Karpas-422 (cell line): Measurements from ENCODE around the gene NR4A2. TPM values are rescaled to one million over a fixed set of nuclear protein-coding genes. Genes with fewer than 3 reads are reported as not detected.

Experiments used
- DNase-seq: peaks from one replicate; pipeline ENCODE4 v3.0.0-alpha.2; 2015
- H2AFZ ChIP-seq: fragments of 200-600 bp; sonication (generic); 2 replicates; pipeline ENCODE4 v1.6.1; 2014; ENCODE audit warnings: antibody characterized with exemption, low read length, mixed read lengths
- H3K27ac ChIP-seq: fragments of 200-600 bp; sonication (generic); 2 replicates; pipeline ENCODE4 v1.5.1; 2014; ENCODE audit warnings: mild to moderate bottlenecking, low read length, moderate library complexity
- H3K27me3 ChIP-seq: fragments of 200-600 bp; sonication (generic); 2 replicates; pipeline ENCODE4 v1.6.1; 2014; ENCODE audit warnings: low read length, mixed read lengths
- H3K36me3 ChIP-seq: fragments of 200-600 bp; sonication (generic); 2 replicates; pipeline ENCODE4 v1.6.1; 2014; ENCODE audit warnings: low read length, mixed read lengths; ENCODE audit not compliant: insufficient read depth
- H3K4me1 ChIP-seq: fragments of 200-600 bp; sonication (generic); 2 replicates; pipeline ENCODE4 v1.6.1; 2014; ENCODE audit warnings: mild to moderate bottlenecking, low read length, mixed read lengths
- H3K4me2 ChIP-seq: fragments of 200-600 bp; sonication (generic); 2 replicates; pipeline ENCODE4 v1.6.1; 2014; ENCODE audit warnings: low read length, low read depth, mild to moderate bottlenecking; ENCODE audit not compliant: poor library complexity, severe bottlenecking
- H3K4me3 ChIP-seq: fragments of 200-600 bp; sonication (generic); 2 replicates; pipeline ENCODE4 v1.5.1; 2014; ENCODE audit warnings: mild to moderate bottlenecking, antibody characterized with exemption, low read length, mixed read lengths
- H3K79me2 ChIP-seq: fragments of 200-600 bp; sonication (generic); 2 replicates; pipeline ENCODE4 v1.6.1; 2014; ENCODE audit warnings: mild to moderate bottlenecking, low read length, mixed read lengths
- H3K9ac ChIP-seq: fragments of 200-600 bp; sonication (generic); 2 replicates; pipeline ENCODE4 v1.6.0; 2014; ENCODE audit warnings: low read length
- H3K9me2 ChIP-seq: fragments of 200-600 bp; sonication (generic), shearing (Covaris generic); replicated peaks from 2 replicates; pipeline ENCODE4 v1.6.0; 2014; ENCODE audit warnings: mild to moderate bottlenecking, low read length, moderate library complexity; ENCODE audit not compliant: insufficient read depth
- H3K9me3 ChIP-seq: fragments of 300-700, 200-600 bp; sonication (generic); 2 replicates; pipeline ENCODE4 v1.6.1; 2014; ENCODE audit warnings: low read length, mixed read lengths
- H4K20me1 ChIP-seq: fragments of 200-600 bp; sonication (generic); 2 replicates; pipeline ENCODE4 v1.6.1; 2014; ENCODE audit warnings: mild to moderate bottlenecking, antibody characterized with exemption, low read length, low read depth; ENCODE audit not compliant: insufficient read depth
- total RNA-seq: library from RNA; depleted of rRNA; stranded (reverse); fragments of >200 nt; shearing (Covaris generic); gene quantifications from 2 replicates; pipeline ENCODE4 v1.2.3, GENCODE V29; 2014; ENCODE audit warnings: low replicate concordance

NR4A2 gene
- total RNA-seq, 1 experiment from 2014 or later, result not detected

- peak overlapping the region; percentile 54; the same call in 1 of the 2 replicates for H2AFZ ChIP-seq
- H4K20me1 ChIP-seq, result no peaks in the 10 kb centered on the region
- H3K79me2 ChIP-seq, result no peaks in the 10 kb centered on the region
- H3K4me3 ChIP-seq, result peak overlapping the region; percentile 66
- peaks cover 16% of the 10 kb centered on the region for H3K4me1 ChIP-seq
- H3K9ac ChIP-seq, result peak overlapping the region; percentile 62
- DNase-seq, result no peak
- H3K4me2 ChIP-seq, result peak overlapping the region; percentile 78
- H3K36me3 ChIP-seq, result no peaks in the 10 kb centered on the region
- H3K27ac ChIP-seq, result no peak overlapping the region
- no peaks in the 10 kb centered on the region for H3K27me3 ChIP-seq
- H3K9me2 ChIP-seq, result no peaks in the 10 kb centered on the region
- H3K9me3 ChIP-seq, result no peaks in the 10 kb centered on the region
Measured at GRCh38 chr2:156334496-156335478, 2.3 kb upstream of the NR4A2 start.

- H2AFZ ChIP-seq, result peak overlapping the region; percentile 78; the same call in 1 of the 2 replicates
- peak overlapping the region; percentile 66 for H3K4me3 ChIP-seq
Measured at GRCh38 chr2:156333951-156334495, 1.5 kb upstream of the NR4A2 start.

GRCh38 chr2:156333274-156333950 is 891 bp upstream of the NR4A2 start:
- H3K9ac ChIP-seq, result peak overlapping the region; percentile 62
- H3K36me3 ChIP-seq, result no peaks in the 10 kb centered on the region
- DNase-seq, result no peak
- no peaks in the 10 kb centered on the region for H3K79me2 ChIP-seq
- H3K4me1 ChIP-seq, result peaks cover 16% of the 10 kb centered on the region
- H2AFZ ChIP-seq, result no peak overlapping the region
- no peaks in the 10 kb centered on the region for H4K20me1 ChIP-seq
- no peaks in the 10 kb centered on the region for H3K9me2 ChIP-seq
- no peaks in the 10 kb centered on the region for H3K27me3 ChIP-seq
- H3K4me3 ChIP-seq, result peak overlapping the region; percentile 66
- no peaks in the 10 kb centered on the region for H3K9me3 ChIP-seq
- H3K27ac ChIP-seq, result no peak overlapping the region
- H3K4me2 ChIP-seq, result peak overlapping the region; percentile 78

More at GRCh38 chr2:156333951-156334495, 1.5 kb upstream of the NR4A2 start:
- Histone ChIP-seq H3K36me3 (no peaks in the 10 kb centered on the region), H3K27ac (no peak overlapping the region), H3K9ac (peak overlapping the region; percentile 62), H3K4me1 (peaks cover 16% of the 10 kb centered on the region), H3K9me3 (no peaks in the 10 kb centered on the region), H4K20me1 (no peaks in the 10 kb centered on the region), H3K4me2 (peak overlapping the region; percentile 78), H3K27me3 (no peaks in the 10 kb centered on the region), H3K9me2 (no peaks in the 10 kb centered on the region), H3K79me2 (no peaks in the 10 kb centered on the region)
- DNase-seq, result peak; percentile 50

- Histone ChIP-seq H3K27ac (no peak overlapping the region), H3K79me2 (no peaks in the 10 kb centered on the region), H3K9ac (no peak overlapping the region), H3K36me3 (no peaks in the 10 kb centered on the region), H3K27me3 (no peaks in the 10 kb centered on the region), H3K9me3 (no peaks in the 10 kb centered on the region), H3K4me1 (peaks cover 16% of the 10 kb centered on the region), H3K4me3 (no peak overlapping the region), H3K9me2 (no peaks in the 10 kb centered on the region), H2AFZ (no peak overlapping the region), H3K4me2 (no peak overlapping the region), H4K20me1 (no peaks in the 10 kb centered on the region)
- no peak for DNase-seq
Measured at GRCh38 chr2:156332284-156332533, 312 bp downstream of the NR4A2 start.

GRCh38 chr2:156331572-156332283 is 793 bp downstream of the NR4A2 start:
- Histone ChIP-seq H3K79me2 (no peaks in the 10 kb centered on the region), H3K27me3 (no peaks in the 10 kb centered on the region), H3K4me2 (no peak overlapping the region), H2AFZ (no peak overlapping the region), H4K20me1 (no peaks in the 10 kb centered on the region), H3K4me1 (peaks cover 16% of the 10 kb centered on the region), H3K27ac (no peak overlapping the region), H3K36me3 (no peaks in the 10 kb centered on the region), H3K9ac (no peak overlapping the region), H3K4me3 (no peak overlapping the region), H3K9me2 (no peaks in the 10 kb centered on the region), H3K9me3 (no peaks in the 10 kb centered on the region)
- no peak for DNase-seq

- no peaks in the 10 kb centered on the region for H3K9me3 ChIP-seq
- H3K4me2 ChIP-seq, result no peak overlapping the region
- H3K9me2 ChIP-seq, result no peaks in the 10 kb centered on the region
- no peaks in the 10 kb centered on the region for H3K36me3 ChIP-seq
- no peak overlapping the region for H3K27ac ChIP-seq
- no peak for DNase-seq
- H3K4me3 ChIP-seq, result no peak overlapping the region
- peaks cover 16% of the 10 kb centered on the region for H3K4me1 ChIP-seq
- no peak overlapping the region for H3K9ac ChIP-seq
- no peaks in the 10 kb centered on the region for H3K79me2 ChIP-seq
- no peaks in the 10 kb centered on the region for H3K27me3 ChIP-seq
- no peaks in the 10 kb centered on the region for H4K20me1 ChIP-seq
- H2AFZ ChIP-seq, result no peak overlapping the region
Measured at GRCh38 chr2:156329927-156330726, 2.4 kb downstream of the NR4A2 start.

GRCh38 chr2:156329031-156329926 is 3.2 kb downstream of the NR4A2 start:
- DNase-seq, result no peak
- H3K4me2 ChIP-seq, result no peak overlapping the region
- no peak overlapping the region for H2AFZ ChIP-seq
- no peaks in the 10 kb centered on the region for H3K27me3 ChIP-seq
- no peak overlapping the region for H3K27ac ChIP-seq
- H3K4me3 ChIP-seq, result no peak overlapping the region
- no peaks in the 10 kb centered on the region for H3K79me2 ChIP-seq
- H3K9ac ChIP-seq, result no peak overlapping the region
- no peaks in the 10 kb centered on the region for H3K9me2 ChIP-seq
- H3K36me3 ChIP-seq, result no peaks in the 10 kb centered on the region
- H3K4me1 ChIP-seq, result peaks cover 9% of the 10 kb centered on the region
- H4K20me1 ChIP-seq, result no peaks in the 10 kb centered on the region
- H3K9me3 ChIP-seq, result no peaks in the 10 kb centered on the region
